Testis (tissue), 3 donors: ENCODE results near the gene GPX6. TPM values are rescaled to one million over a fixed set of nuclear protein-coding genes. Genes with fewer than 3 reads are reported as not detected.
"Not testable (repeated sequence)": the region's sequence is repeated elsewhere in the genome, so short reads cannot be mapped to it uniquely, and the experiment has no call there.

Experiments used
- DNase-seq: peaks from one replicate; pipeline ENCODE4 v3.0.0-alpha.2; 2019
- H3K27ac ChIP-seq, 2 donors: fragments of 200-600 bp; sonication (generic); one replicate each; pipeline ENCODE4 v1.5.1; 2019
- H3K27me3 ChIP-seq: fragments of 200-600 bp; sonication (generic); one replicate; pipeline ENCODE4 v1.5.1; 2019
- H3K36me3 ChIP-seq: fragments of 200-600 bp; sonication (generic); one replicate; pipeline ENCODE4 v1.5.1; 2017; ENCODE audit warnings: low read depth; ENCODE audit errors: missing control alignments
- H3K4me1 ChIP-seq: fragments of 200-600 bp; sonication (generic); one replicate; pipeline ENCODE4 v1.5.1; 2019
- H3K4me3 ChIP-seq, 2 donors: fragments of 200-600 bp; sonication (generic); one replicate each; pipeline ENCODE4 v1.5.1; 2017 to 2019
- H3K9me3 ChIP-seq: fragments of 200-600 bp; sonication (generic); one replicate; pipeline ENCODE4 v1.5.1; 2017
- POLR2A ChIP-seq: fragments of 450-650 bp; IDR thresholded peaks from one replicate; pipeline ENCODE4 v1.6.1; 2017; ENCODE audit warnings: antibody characterized with exemption, mild to moderate bottlenecking, moderate library complexity
- WGBS, 2 donors: methylation state at CpG; one replicate each; pipeline ENCODE4 v1.1.5; 2018; 5-methylcytosine and 5-hydroxymethylcytosine counted together
- intact Hi-C: fragments of 100-400 bp; cut with DNase I; formaldehyde crosslinking; loops from one replicate; pipeline ENCODE4 v1.15.1; 2023; ENCODE audit warnings: low total_unique reads
- polyA plus RNA-seq: library from polyadenylated mRNA; stranded (reverse); fragments of 350-450 nt; fragmentation: Illumina TruSeq; extraction: RNeasy Lipid Tissue Mini Kit (QIAGEN cat#74804); gene quantifications from one replicate; pipeline ENCODE4 v1.2.3, GENCODE V29; 2014; ENCODE audit warnings: low read depth, low replicate concordance; ENCODE audit not compliant: insufficient read depth
- total RNA-seq, 2 donors: library from RNA; depleted of rRNA; stranded (reverse); fragments of >200 nt; gene quantifications; one replicate each; pipeline ENCODE4 v1.2.3, GENCODE V29; 2016
- TF ChIP-seq, protein P1 (sequence below), 3 experiments: fragments of 450-650 bp in 2 of 3; fragments of 200-600 bp in 1 of 3; sonication (generic) in 1 of 3; IDR thresholded peaks; one replicate each; pipeline ENCODE4 v1.5.1; 2016 to 2019; ENCODE audit warnings: antibody characterized with exemption in 3 of 3, mild to moderate bottlenecking in 2 of 3, moderate library complexity in 1 of 3

The GPX6 gene
- total and polyA plus RNA-seq, 3 donors from 2014 or later, result 0.19 to 0.87 (median 0.54) TPM

DNA sequence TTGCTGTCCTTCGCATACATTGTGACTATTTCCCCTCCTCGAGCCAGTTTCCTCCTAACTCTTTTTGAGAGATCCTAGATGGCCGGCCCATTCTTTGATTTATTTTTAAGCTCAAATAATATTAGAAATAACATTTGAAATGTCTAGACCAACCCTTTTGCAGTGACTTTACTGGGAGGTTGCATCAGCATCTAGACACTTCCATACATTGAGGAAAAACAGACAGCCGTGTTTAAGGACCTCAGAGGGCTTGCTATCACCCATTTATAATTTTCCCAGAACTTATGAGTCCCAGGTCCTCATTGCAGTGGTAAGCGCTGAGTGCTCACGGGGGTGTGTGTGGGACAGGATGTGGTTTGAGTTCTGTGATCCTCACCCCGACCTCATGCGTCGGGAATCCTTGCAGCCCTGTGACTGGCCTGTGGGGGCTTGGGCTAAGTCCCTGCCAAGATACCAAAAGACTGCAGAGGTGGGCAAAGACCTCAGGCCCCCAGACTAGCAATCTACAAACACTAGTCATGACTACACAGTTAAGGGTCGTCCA is 10.0 kb upstream of the GPX6 start, which contains the start of gene GPX5:
TSS of gene GPX5 (plus strand) at position 386 of the 544 bp plus-strand sequence. CDS start at position 519, 133 bp downstream.
- H3K9me3 ChIP-seq, result no peaks in the 10 kb centered on the region
- DNase-seq, result no peak
- no peaks in the 10 kb centered on the region for H3K4me1 ChIP-seq
- WGBS, 2 donors, result 64 to 77% methylated on average over 7 to 10 of the region's 10 CpGs
- H3K27ac ChIP-seq, result no peak within 1 kb of the TSS
- no peak within 1 kb of the TSS for H3K4me3 ChIP-seq
- H3K36me3 ChIP-seq, result no peaks in the 10 kb centered on the region
- no peak for TF ChIP-seq POLR2A
- TF ChIP-seq, protein P1, sequence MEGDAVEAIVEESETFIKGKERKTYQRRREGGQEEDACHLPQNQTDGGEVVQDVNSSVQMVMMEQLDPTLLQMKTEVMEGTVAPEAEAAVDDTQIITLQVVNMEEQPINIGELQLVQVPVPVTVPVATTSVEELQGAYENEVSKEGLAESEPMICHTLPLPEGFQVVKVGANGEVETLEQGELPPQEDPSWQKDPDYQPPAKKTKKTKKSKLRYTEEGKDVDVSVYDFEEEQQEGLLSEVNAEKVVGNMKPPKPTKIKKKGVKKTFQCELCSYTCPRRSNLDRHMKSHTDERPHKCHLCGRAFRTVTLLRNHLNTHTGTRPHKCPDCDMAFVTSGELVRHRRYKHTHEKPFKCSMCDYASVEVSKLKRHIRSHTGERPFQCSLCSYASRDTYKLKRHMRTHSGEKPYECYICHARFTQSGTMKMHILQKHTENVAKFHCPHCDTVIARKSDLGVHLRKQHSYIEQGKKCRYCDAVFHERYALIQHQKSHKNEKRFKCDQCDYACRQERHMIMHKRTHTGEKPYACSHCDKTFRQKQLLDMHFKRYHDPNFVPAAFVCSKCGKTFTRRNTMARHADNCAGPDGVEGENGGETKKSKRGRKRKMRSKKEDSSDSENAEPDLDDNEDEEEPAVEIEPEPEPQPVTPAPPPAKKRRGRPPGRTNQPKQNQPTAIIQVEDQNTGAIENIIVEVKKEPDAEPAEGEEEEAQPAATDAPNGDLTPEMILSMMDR (IDR thresholded peaks at IDR 0.05), result no peak
- H3K27me3 ChIP-seq, result no peaks in the 10 kb centered on the region
- intact Hi-C loops, result no loop called here

- 39 to 58% methylated on average over 3 of the region's 3 CpGs for WGBS, 2 donors
- H3K27ac ChIP-seq, result no peak overlapping the region
- no peak for DNase-seq
- H3K36me3 ChIP-seq, result no peaks in the 10 kb centered on the region
- intact Hi-C loops, result no loop called here
- H3K4me3 ChIP-seq, result no peak overlapping the region
- no peaks in the 10 kb centered on the region for H3K27me3 ChIP-seq
- no peak for TF ChIP-seq POLR2A
- TF ChIP-seq, protein P1 (IDR thresholded peaks at IDR 0.05), result no peak
- no peaks in the 10 kb centered on the region for H3K4me1 ChIP-seq
- no peaks in the 10 kb centered on the region for H3K9me3 ChIP-seq
These were observed 7.6 kb upstream of the GPX6 start for GRCh38 chr6:28523241-28523622.

- intact Hi-C loops, result no loop called here
- Histone ChIP-seq H3K9me3 (no peaks in the 10 kb centered on the region), H3K4me1 (no peaks in the 10 kb centered on the region), H3K27me3 (no peaks in the 10 kb centered on the region), H3K27ac (no peak overlapping the region), H3K36me3 (no peaks in the 10 kb centered on the region), H3K4me3 (no peak overlapping the region)
- TF ChIP-seq, protein P1 (IDR thresholded peaks at IDR 0.05), result no peak
- no peak for DNase-seq
These were observed 7.1 kb upstream of the GPX6 start for GRCh38 chr6:28522594-28523240.

DNA sequence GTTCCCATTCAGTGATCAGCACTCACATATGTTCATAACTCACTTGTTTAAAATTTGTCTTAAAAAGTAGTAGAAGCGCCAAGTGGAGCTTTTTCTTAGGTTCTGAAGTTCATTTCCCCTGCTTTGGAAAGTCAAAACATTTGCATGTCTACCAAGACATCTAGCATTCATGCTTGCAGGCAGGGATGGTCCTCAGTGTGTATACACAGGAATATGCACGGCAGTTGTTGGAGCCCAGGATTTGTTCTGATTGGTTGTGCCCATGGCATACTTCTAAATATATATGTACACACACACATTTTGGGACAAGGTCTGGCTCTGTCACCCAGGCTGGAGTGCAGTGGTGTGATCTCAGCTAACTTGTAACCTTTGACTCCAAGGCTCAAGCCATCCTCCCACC is 2.4 kb upstream of the GPX6 start:
- no peaks in the 10 kb centered on the region for H3K27me3 ChIP-seq
- intact Hi-C loops, result no loop called here
- no peaks in the 10 kb centered on the region for H3K9me3 ChIP-seq
- TF ChIP-seq, protein P1 (IDR thresholded peaks at IDR 0.05), result no peak
- no peak for TF ChIP-seq POLR2A
- H3K4me1 ChIP-seq, result no peaks in the 10 kb centered on the region
- WGBS, 2 donors, result 82 to 93% methylated on average over 2 of the region's 2 CpGs
- no peak overlapping the region for H3K27ac ChIP-seq
- no peaks in the 10 kb centered on the region for H3K36me3 ChIP-seq
- H3K4me3 ChIP-seq, result no peak overlapping the region
- no peak for DNase-seq

DNA sequence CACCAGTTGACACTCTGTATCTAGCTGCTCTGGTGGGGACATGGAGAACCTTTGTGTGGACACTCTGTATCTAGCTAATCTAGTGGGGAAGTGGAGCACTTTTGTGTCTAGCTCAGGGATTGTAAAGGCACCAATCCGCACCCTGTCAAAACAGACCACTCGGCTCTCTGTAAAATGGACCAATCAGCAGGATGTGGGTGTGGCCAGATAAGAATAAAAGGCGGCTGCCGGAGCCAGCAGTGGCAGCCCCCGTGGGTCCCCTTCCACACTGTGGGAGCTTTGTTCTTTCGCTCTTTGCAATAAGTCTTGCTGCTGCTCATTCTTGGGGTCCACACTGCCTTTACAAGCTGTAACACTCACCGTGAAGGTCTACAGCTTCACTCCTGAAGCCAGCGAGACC is 3.2 kb downstream of the GPX6 start:
- H3K36me3 ChIP-seq, H3K9me3 ChIP-seq, H3K4me1 ChIP-seq, H3K27ac ChIP-seq, intact Hi-C loops, H3K27me3 ChIP-seq: not testable (repeated sequence)
- WGBS, 2 donors, result 71 to 76% methylated on average over 8 of the region's 8 CpGs
- DNase-seq, result peak; percentile 73
- H3K4me3 ChIP-seq, result peak overlapping the region; percentile 6 to 50
